Activated T-cell treated with anti-CD3 and anti-CD28 coated beads for 24 hours (primary cell): Measurements from ENCODE around the gene NTM.

Experiments
- DNase-seq: peaks from one replicate; pipeline ENCODE4 v3.0.0-alpha.2; 2020; ENCODE audit warnings: low read depth

NTM gene

GRCh38 chr11:131373095-131373725, 2.8 kb downstream of the NTM start:
- DNase-seq, result no peak

DNA sequence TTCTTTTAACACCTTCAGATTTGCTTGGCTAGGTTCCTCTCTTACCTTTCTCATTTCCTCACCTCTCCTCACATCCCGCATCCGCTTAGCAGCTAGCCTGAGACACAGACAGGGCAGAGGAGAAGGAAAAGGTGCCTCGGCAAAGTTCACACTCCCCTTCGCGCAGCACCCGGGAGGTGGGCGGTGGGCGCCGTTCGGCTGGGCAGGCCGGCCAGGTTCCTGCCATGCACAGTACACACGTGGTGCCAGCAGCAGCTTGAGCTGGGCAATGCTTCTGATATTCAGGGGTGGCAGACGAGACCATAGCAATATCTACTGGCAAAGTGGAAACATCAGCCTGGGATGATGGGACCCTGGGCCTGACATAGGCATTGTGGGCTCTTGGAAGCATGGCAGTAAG, 3.3 kb downstream of the NTM start:
- DNase-seq, result no peak

DNA sequence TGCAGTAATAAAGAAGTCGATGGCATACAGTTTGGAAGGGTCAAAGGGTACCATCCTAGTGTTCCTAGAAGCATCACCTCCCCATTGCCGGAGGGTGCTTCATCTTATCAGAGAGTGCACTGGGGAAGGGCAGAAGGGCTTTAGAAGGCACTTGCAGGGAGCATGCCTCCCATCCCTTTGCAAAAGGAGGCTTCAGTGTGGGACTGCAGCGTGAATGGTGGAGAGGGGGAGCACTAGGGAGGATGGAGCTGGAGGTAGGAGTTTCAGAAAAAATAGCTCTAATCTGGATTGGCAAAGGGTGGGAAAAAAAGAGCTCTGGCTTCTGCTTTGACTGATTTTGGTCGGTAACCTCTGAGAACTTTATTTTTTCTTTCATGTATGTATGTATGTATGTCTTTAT, 5.0 kb downstream of the NTM start:
- DNase-seq, result no peak

DNA sequence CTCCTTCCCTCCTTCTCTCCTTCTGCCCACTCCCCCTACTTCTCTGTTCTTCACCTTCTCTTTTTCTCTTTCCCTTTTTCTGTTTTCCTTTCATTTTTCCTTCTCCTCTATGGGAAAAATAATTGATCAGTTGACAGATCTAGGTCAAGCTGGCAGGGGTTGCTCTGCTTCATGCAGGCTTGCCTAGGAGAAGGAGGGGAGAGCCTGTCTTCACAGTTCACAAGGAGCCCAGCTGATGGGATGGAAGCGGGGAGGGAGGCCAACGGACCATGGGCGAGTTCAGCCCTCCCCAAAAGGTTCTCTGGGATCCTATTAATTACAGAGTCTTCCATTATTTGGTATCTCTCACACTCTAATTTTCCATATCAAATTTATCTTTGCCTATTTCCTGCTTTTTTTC, 5.5 kb downstream of the NTM start:
- no peak for DNase-seq

DNA sequence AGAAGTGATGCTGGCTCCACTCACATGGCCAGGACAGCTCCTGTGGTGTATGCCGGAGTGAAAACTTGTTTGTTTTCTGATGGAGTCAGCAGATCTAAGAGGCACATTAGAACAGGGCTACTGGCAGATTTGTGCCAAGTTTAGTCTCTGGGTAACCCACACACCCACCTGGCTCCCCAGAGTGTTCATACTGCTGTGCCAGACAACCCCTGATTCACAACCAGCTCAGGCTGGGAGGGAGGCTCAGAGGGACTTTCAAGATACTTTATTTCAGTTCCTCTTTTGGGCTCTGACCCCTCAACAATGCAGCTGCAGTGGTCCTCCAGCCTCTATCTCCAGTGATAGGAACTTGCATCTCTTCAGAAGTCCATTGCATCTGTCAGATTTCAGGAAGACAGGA, 8.5 kb downstream of the NTM start:
- no peak for DNase-seq

DNA sequence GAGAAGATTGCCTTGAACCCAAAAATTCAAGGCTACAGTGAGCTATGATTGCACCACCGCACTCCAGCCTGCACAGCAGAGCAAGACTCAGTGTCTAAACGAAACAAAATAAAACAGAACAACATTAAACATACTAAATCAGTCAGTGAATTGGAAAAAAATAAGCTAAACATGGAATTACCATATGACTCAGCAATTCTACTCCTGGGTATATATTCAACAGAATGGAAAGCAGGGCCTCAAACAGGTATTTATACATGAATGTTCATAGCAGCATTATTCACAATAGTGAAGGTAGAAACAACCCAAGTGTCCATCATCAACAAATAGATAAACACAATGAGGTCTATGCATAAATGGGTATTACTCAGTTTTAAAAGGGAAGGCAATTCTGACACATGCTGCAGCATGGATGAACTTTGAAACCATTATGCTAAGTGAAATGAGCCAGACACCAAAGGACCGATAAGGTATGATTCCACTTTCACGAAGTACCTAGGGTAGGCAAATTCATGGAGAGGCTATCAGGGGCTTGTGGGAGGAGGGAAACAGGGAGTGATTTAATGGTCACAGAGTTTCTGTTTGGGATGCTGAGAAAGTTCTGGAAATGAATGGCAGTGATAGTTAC, 15.5 kb downstream of the NTM start:
- DNase-seq, result no peak

DNA sequence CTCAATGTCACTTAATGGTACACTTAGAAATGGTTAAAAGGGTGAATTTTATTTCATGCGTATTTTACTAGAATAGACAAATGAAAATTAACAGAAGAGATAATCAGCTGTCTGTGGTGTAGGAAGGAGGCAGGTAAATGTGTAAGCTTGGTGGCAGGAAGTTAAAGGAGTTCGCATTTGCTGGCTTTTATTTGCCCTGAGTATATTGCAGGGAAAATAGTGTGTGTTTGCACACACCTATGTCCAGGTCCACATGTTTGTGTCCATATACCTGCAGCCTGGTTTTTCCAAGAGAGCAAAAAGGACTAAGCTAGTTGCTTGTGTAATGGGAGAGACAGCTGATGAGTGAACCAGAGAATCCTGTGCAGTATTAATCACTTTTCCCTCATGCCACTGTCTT, 16.0 kb downstream of the NTM start:
- no peak for DNase-seq

- DNase-seq, result no peak
These were observed 17.6 kb downstream of the NTM start for GRCh38 chr11:131388030-131388429.

DNA sequence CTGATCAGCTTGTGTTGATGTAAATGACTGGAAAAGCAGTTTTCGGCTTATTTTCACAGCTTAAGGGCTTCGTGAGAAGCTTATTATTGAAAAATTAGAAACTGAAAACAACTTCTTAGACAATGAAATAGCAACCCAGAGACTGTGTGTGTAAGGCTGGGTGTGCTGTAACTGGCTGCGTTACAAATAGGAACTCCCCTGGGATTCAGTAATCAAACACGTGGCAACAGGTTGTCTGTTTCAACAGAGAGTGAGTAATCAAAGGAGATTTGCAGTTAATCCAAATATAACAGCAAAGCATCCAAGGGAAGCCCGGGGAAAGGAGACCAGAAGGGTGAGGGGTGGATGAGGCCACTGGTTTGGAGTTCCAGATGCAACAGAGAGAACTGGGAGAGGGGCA, 19.2 kb downstream of the NTM start:
- DNase-seq, result no peak

GRCh38 chr11:131391176-131391575, 20.8 kb downstream of the NTM start:
- DNase-seq, result no peak

- DNase-seq, result no peak
These were observed 22.3 kb downstream of the NTM start for GRCh38 chr11:131392528-131393255.

DNA sequence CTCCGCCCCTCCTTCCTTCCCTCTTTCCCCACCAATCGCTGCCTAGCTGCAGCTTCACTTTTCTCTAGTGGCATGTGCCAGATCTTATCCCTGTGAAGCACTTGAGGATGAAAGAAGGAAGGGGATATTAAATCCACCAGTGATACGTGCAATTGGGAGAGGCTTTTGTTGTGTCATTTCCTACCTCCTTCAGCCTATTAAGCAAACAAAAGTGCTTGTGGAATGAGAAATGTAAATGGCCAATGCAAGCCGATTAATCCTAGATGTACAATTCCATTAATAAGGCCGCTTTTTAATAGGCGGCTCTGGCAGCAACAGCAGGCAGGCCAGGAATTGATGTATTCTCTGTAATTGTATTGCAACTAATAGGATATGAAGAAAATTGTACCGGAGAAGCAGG, 23.3 kb downstream of the NTM start:
- no peak for DNase-seq

DNA sequence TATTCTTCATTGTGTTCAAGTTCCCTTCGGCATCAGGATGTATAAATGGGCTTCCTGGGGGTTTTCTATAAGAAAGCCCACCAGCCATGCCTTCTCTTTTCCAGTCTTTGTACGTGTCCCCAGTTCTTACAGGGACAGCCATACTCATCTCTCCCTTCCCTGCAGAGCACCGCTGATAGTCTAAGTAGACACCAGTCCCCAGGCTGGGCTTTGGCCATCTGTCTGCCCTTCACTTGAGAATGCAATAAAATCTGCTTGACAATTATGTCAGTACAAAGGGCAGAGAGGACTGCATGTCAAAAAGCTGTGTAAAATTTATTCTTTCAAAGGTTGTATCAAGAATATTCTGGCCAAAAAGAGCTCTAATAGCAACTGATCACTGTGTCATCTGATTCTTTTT, 27.3 kb downstream of the NTM start:
- DNase-seq, result no peak

DNA sequence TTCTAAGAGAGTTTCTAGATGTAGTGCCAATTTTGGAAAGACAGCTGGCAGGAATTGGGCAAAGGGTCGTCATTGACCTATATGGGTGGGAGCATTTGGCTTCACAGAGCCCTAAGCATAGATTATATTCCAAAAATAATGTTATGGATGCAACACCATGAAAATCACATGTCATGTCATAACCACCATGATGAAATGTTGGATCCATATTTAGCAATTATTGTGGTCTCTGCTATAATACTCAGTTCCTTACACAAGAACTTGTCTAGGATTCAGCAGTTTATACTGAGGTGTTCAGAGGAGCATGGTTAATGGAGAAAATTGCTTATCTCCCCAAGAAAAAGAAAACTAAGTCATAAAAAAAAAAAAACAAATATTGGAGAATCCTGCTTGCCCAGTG, 31.6 kb downstream of the NTM start:
- DNase-seq, result no peak

- DNase-seq, result no peak
These were observed 33.6 kb downstream of the NTM start for GRCh38 chr11:131404010-131404409.

DNA sequence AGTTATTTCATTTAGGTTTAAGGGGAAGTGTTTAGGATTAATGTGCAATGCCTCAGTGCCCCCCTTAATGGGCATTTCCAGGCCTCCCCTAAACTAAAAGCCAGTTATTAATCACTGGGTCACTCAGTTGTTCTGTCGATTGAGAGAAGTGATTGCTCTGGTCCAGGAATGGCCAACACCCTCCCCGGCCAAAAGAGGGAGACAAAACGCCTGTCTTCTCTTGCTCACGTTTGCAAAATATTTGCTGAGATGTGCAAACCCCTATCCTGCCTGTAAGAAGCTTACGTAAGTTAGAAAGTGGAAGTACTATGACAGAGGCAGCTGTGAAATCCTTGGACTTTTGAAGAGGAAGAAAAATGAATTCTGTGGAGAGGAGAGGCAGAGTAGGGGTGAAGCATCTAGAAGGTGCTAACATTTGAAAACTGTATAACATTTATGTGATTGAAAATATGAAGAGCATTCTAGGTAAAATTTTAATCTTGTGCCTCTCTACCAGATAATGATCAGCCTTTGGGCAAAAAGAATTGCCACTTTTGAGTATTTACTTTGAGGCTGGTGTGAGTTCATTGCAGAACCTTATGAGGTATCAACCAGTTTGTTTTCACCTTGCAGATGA, 37.7 kb downstream of the NTM start:
- DNase-seq, result no peak

GRCh38 chr11:131409345-131409744, 38.9 kb downstream of the NTM start:
- DNase-seq, result no peak

DNA sequence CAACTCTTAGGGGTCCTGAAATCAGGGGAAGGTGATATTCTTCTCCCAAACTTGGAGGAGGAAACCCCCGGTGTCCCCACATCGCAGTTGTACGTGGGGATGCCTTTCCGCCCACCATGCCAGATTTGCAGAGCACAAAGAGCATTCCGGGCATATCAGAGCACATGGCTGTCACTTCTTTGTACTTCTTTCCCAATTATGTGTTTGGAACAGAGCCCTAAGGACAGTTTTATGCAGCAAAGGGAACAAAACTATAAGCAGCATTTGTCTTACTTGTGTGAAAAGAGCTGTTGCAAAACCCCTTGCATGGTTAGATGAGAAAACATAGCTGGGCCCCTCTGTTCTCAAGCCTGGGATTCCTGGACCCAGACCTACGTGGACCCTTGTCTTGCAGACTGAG, 41.2 kb downstream of the NTM start:
- no peak for DNase-seq

DNA sequence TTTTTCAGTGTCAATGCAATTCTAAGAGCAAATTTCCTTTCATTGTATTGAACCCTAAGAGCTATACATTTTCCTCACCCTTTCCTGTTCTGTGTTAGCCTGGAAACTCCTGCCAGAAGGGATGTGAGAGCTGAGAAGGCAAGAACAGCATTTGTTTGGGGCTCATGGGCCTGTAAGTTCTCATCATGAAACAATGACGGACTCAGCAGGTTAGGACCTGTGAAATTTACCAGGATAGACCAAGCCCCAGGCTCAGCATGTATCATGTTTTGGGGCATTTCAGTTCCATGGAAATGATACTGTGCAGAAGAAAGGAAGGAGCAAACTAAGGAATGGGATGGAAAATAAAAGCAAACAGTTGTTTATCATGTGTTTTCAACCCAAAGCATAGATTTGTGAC, 41.6 kb downstream of the NTM start:
- DNase-seq, result no peak

DNA sequence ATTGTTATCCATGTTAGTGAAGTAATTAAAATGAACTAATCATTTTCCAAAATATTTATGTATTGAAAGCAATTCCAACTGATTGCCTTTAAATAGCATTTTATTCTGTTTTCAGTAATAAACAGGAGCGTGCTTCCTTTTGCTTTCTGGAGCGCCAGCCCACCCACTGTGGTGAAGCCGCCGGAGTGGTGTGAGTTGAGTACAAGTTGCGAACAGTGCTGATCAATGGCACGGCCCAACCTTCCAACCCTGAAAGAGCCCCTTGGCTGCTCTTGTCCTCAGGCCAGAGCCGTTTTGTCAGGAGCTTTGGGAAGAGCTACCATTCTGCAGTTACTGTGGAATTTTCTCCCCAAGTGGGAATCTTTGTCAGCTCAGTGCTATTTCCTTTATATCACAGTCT, 42.8 kb downstream of the NTM start:
- DNase-seq, result no peak

DNA sequence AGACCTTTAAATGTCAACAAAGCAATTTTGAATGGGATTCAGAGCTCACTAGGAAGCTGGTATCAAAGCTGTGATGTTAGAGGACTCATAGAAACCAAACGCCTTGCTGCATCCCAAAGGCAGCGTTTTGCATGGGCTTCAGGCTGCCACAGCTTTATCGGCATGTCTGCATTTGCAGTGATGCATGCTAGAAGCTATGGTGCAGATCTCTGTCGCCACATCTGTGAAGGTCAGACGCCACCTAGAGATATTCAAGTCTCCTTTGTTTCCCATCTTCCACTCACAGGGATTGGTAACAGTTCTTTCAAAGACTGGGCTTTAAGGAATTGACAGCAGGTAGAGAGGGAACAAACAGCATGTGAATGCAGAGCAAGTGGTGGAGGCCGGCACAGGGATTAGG, 47.8 kb downstream of the NTM start:
- no peak for DNase-seq

GRCh38 chr11:131421066-131421855, 50.8 kb downstream of the NTM start:
- no peak for DNase-seq
